ENCODE data around the gene OOSP2. TPM values are rescaled to one million over a fixed set of nuclear protein-coding genes. Genes with fewer than 3 reads are reported as not detected.
"Not testable (repeated sequence)": the region's sequence is repeated elsewhere in the genome, so short reads cannot be mapped to it uniquely, and the experiment has no call there.

OOSP2 gene
- total RNA-seq, 4 donors from 2014 or later, result not detected

DNA sequence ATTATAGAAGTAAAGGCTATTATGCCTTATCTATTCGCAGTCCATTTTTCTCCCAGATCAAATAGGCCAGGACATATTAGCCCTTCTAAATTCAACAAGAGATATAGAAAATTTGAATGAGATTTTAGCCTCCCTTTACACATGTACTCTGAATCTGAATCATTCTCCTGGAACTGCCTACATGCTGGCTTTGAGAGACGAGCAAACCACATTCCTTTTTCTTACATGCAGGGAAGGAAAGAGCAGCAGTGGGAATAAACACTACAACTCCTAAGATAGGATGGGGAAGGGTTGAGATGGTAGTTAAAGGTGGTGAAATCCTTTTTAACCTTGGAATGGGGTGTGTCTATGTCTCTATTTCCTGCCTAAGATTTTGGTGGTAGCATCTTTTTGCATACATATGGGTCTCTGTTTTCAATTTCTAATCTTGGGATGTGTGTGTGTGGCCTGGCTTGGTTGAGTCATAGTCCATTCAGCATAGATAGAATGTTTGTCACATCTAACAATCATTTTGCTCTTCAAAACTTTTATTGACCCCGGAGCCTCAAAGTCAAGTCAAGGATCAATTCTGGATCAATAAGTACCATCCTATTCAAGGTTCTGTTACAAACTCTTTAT is 11.1 kb upstream of the OOSP2 start:
- Histone ChIP-seq H3K4me1 (no peaks in the 10 kb centered on the region), H3K9me3 (no peaks in the 10 kb centered on the region), H3K27ac (no peak overlapping the region), H3K4me3 (no peak overlapping the region), H3K27me3 (no peaks in the 10 kb centered on the region), H3K36me3 (no peaks in the 10 kb centered on the region)
- WGBS, 2 donors (ENCODE audit: low coverage in 1 of 2), result 75 to 92% methylated on average over 2 to 3 of the region's 3 CpGs
- ATAC-seq, result no peak
- no peak for TF ChIP-seq EP300 (IDR thresholded peaks at IDR 0.05)
- TF ChIP-seq POLR2AphosphoS5 (IDR thresholded peaks at IDR 0.05), result no peak
- TF ChIP-seq POLR2A (IDR thresholded peaks at IDR 0.05), result no peak
- TF ChIP-seq, protein P1, sequence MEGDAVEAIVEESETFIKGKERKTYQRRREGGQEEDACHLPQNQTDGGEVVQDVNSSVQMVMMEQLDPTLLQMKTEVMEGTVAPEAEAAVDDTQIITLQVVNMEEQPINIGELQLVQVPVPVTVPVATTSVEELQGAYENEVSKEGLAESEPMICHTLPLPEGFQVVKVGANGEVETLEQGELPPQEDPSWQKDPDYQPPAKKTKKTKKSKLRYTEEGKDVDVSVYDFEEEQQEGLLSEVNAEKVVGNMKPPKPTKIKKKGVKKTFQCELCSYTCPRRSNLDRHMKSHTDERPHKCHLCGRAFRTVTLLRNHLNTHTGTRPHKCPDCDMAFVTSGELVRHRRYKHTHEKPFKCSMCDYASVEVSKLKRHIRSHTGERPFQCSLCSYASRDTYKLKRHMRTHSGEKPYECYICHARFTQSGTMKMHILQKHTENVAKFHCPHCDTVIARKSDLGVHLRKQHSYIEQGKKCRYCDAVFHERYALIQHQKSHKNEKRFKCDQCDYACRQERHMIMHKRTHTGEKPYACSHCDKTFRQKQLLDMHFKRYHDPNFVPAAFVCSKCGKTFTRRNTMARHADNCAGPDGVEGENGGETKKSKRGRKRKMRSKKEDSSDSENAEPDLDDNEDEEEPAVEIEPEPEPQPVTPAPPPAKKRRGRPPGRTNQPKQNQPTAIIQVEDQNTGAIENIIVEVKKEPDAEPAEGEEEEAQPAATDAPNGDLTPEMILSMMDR (IDR thresholded peaks at IDR 0.05), result no peak

DNA sequence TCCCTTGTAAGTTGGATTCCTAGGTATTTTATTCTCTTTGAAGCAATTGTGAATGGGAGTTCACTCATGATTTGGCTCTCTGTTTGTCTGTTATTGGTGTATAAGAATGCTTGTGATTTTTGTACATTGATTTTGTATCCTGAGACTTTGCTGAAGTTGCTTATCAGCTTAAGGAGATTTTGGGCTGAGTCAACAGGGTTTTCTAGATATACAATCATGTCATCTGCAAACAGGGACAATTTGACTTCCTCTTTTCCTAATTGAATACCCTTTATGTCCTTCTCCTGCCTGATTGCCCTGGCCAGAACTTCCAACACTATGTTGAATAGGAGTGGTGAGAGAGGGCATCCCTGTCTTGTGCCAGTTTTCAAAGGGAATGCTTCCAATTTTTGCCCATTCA is 10.2 kb downstream of the OOSP2 start:
- H3K27me3 ChIP-seq, H3K4me3 ChIP-seq, H3K9me3 ChIP-seq, H3K27ac ChIP-seq, H3K36me3 ChIP-seq, H3K4me1 ChIP-seq, ATAC-seq: not testable (repeated sequence)

DNA sequence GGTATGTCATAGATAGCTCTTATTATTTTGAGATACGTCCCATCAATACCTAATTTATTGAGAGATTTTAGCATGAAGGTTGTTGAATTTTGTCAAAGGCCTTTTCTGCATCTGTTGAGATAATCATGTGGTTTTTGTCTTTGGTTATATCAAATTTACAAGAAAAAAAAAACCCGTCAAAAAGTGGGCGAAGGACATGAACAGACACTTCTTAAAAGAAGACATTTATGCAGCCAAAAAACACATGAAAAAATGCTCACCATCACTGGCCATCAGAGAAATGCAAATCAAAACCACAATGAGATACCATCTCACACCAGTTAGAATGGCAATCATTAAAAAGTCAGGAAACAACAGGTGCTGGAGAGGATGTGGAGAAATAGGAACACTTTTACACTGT is 10.6 kb downstream of the OOSP2 start:
- H3K4me3 ChIP-seq, H3K27ac ChIP-seq, ATAC-seq, H3K4me1 ChIP-seq, H3K36me3 ChIP-seq, H3K9me3 ChIP-seq, H3K27me3 ChIP-seq: not testable (repeated sequence)
- 0 to 63% methylated on average over 1 to 3 of the region's 3 CpGs for WGBS, 2 donors (ENCODE audit: low coverage in 1 of 2)

GRCh38 chr11:60056349-60056969 is 16.2 kb downstream of the OOSP2 start, which contains the start of gene MS4A3:
TSS of gene MS4A3 (plus strand) at chr11:60056665. CDS start at chr11:60061161, 4,496 bp downstream.
- Histone ChIP-seq H3K27me3 (no peaks in the 10 kb centered on the region), H3K4me3 (no peak within 1 kb of the TSS), H3K9me3 (no peaks in the 10 kb centered on the region), H3K36me3 (no peaks in the 10 kb centered on the region), H3K27ac (no peak within 1 kb of the TSS), H3K4me1 (no peaks in the 10 kb centered on the region)
- ATAC-seq, result no peak
- WGBS, 2 donors (ENCODE audit: low coverage in 1 of 2), result 73 to 77% methylated on average over 8 of the region's 8 CpGs
- TF ChIP-seq EP300 (IDR thresholded peaks at IDR 0.05), result no peak
- TF ChIP-seq, protein P1 (IDR thresholded peaks at IDR 0.05), result no peak
- no peak for TF ChIP-seq POLR2AphosphoS5 (IDR thresholded peaks at IDR 0.05)
- TF ChIP-seq POLR2A (IDR thresholded peaks at IDR 0.05), result no peak

DNA sequence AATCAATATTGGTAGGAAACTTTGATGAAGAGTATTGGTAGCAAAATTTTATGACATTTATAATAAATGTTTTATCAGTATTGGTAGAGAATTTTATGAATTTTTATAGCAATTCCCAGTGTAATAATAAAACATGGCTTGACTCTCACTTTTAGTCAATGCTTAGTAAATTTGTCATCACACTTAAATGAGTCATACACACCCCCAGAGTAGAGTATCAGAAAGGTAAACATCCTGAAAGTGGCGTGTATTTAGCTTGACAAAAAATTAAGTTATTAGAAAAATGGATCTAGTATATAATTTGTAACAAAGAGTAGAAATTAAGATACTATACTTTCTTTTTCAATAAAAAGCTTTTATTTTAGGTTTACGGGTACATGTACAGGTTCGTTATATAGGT is 18.8 kb downstream of the OOSP2 start:
- WGBS, 2 donors (ENCODE audit: low coverage in 1 of 2), result 83 to 90% methylated on average over 3 of the region's 3 CpGs
- no peaks in the 10 kb centered on the region for H3K9me3 ChIP-seq
- H3K4me3 ChIP-seq, result no peak overlapping the region
- TF ChIP-seq EP300 (IDR thresholded peaks at IDR 0.05) (no peak), POLR2AphosphoS5 (IDR thresholded peaks at IDR 0.05) (no peak)
- no peaks in the 10 kb centered on the region for H3K4me1 ChIP-seq
- H3K27ac ChIP-seq, result no peak overlapping the region
- H3K27me3 ChIP-seq, result no peaks in the 10 kb centered on the region
- H3K36me3 ChIP-seq, result no peaks in the 10 kb centered on the region
- no peak for ATAC-seq

- Histone ChIP-seq H3K4me3 (no peak overlapping the region), H3K36me3 (no peaks in the 10 kb centered on the region), H3K27ac (no peak overlapping the region), H3K9me3 (no peaks in the 10 kb centered on the region), H3K27me3 (no peaks in the 10 kb centered on the region), H3K4me1 (no peaks in the 10 kb centered on the region)
- WGBS, 2 donors (ENCODE audit: low coverage in 1 of 2), result 95% methylated on average over 4 of the region's 4 CpGs
- no peak for ATAC-seq
- no peak for TF ChIP-seq POLR2A (IDR thresholded peaks at IDR 0.05)
- TF ChIP-seq, protein P1 (IDR thresholded peaks at IDR 0.05), result no peak
- TF ChIP-seq EP300 (IDR thresholded peaks at IDR 0.05), result no peak
- no peak for TF ChIP-seq POLR2AphosphoS5 (IDR thresholded peaks at IDR 0.05)
Measured at GRCh38 chr11:60059521-60060240, 19.5 kb downstream of the OOSP2 start.
